ENCODE measurements around the gene SLC35B4. TPM values are rescaled to one million over a fixed set of nuclear protein-coding genes. Genes with fewer than 3 reads are reported as not detected.

The SLC35B4 gene
- total RNA-seq, 4 donors from 2014 or later = 9.6 to 14.9 (median 10.9) TPM

- ATAC-seq (ENCODE audit: low FRiP score) (no peak), DNase-seq (ENCODE audit: low spot score) (no peak)
- TF ChIP-seq CTCF (IDR thresholded peaks at IDR 0.05) = no peak
Observed at GRCh38 chr7:134359787-134360432, 43.2 kb upstream of the SLC35B4 start.

GRCh38 chr7:134357486-134357885 is 40.8 kb upstream of the SLC35B4 start:
- DNase-seq (ENCODE audit: low spot score) (no peak), ATAC-seq (ENCODE audit: low FRiP score) (no peak)
- TF ChIP-seq CTCF (IDR thresholded peaks at IDR 0.05) = no peak

GRCh38 chr7:134356421-134356936 is 39.7 kb upstream of the SLC35B4 start:
- DNase-seq (ENCODE audit: low spot score) = no peak

GRCh38 chr7:134355927-134356326 is 39.2 kb upstream of the SLC35B4 start:
- ATAC-seq (ENCODE audit: low FRiP score) (peak; percentile 29), DNase-seq (ENCODE audit: low spot score) (no peak)
- no peak for TF ChIP-seq CTCF (IDR thresholded peaks at IDR 0.05)

More at GRCh38 chr7:134356421-134356936, 39.7 kb upstream of the SLC35B4 start:
- no peak for TF ChIP-seq CTCF (IDR thresholded peaks at IDR 0.05)
- ATAC-seq (ENCODE audit: low FRiP score) = no peak

- ATAC-seq (ENCODE audit: low FRiP score) (peak; percentile 14), DNase-seq (ENCODE audit: low spot score) (no peak)
- no peak for TF ChIP-seq CTCF (IDR thresholded peaks at IDR 0.05)
Observed at GRCh38 chr7:134355004-134355525, 38.3 kb upstream of the SLC35B4 start.

- ATAC-seq (ENCODE audit: low FRiP score) = no peak
- DNase-seq (ENCODE audit: low spot score) = no peak
- no peak for TF ChIP-seq CTCF (IDR thresholded peaks at IDR 0.05)
Observed at GRCh38 chr7:134353411-134353810, 36.7 kb upstream of the SLC35B4 start.

- TF ChIP-seq CTCF (IDR thresholded peaks at IDR 0.05) = no peak
- no peak for ATAC-seq (ENCODE audit: low FRiP score)
- DNase-seq (ENCODE audit: low spot score) = no peak
Observed at GRCh38 chr7:134351424-134351823, 34.7 kb upstream of the SLC35B4 start.

Data from omental fat pad (tissue), 4 donors.